Spleen (tissue), 7 donors: ENCODE data around the gene AFP.

Experiments
- POLR2A ChIP-seq, 3 donors: fragments of 450-650 bp; IDR thresholded peaks; one replicate each; pipeline ENCODE4 v1.5.1; 2017; ENCODE audit warnings: antibody characterized with exemption in 3 of 3, mild to moderate bottlenecking in 1 of 3
- POLR2AphosphoS5 ChIP-seq, 3 donors: sonication (generic); formaldehyde crosslinking; IDR thresholded peaks; one replicate each; pipeline ENCODE4 v1.5.1; 2017; ENCODE audit warnings: antibody characterized with exemption in 3 of 3
- TF ChIP-seq, protein P1 (sequence below), 11 experiments: fragments of 200-600 bp in 7 of 11; fragments of 450-650 bp in 4 of 11; sonication (generic) in 4 of 11; IDR thresholded peaks in 8 of 11; conservative IDR thresholded peaks in 3 of 11; 1 replicate in 7 of 11; 2 replicates in 4 of 11; pipeline versions ENCODE4 v1.4.0 to v1.8.0; 2016 to 2021; ENCODE audit warnings: antibody characterized with exemption in 11 of 11, inconsistent platforms in 4 of 11, mild to moderate bottlenecking in 1 of 11
- donor health status: DM: no; HTN: no; CAD: no; lungs with moderate emphysema.
- donor health status: DM: no; HTN: no; CAD: no.
- donor health status: DM: no; HTN: no; CAD: no.

- TF ChIP-seq, protein P1, sequence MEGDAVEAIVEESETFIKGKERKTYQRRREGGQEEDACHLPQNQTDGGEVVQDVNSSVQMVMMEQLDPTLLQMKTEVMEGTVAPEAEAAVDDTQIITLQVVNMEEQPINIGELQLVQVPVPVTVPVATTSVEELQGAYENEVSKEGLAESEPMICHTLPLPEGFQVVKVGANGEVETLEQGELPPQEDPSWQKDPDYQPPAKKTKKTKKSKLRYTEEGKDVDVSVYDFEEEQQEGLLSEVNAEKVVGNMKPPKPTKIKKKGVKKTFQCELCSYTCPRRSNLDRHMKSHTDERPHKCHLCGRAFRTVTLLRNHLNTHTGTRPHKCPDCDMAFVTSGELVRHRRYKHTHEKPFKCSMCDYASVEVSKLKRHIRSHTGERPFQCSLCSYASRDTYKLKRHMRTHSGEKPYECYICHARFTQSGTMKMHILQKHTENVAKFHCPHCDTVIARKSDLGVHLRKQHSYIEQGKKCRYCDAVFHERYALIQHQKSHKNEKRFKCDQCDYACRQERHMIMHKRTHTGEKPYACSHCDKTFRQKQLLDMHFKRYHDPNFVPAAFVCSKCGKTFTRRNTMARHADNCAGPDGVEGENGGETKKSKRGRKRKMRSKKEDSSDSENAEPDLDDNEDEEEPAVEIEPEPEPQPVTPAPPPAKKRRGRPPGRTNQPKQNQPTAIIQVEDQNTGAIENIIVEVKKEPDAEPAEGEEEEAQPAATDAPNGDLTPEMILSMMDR (IDR thresholded peaks at IDR 0.05 in 8 of 11, conservative IDR thresholded peaks at IDR 0.05 in 3 of 11): no peak
- TF ChIP-seq POLR2AphosphoS5 (IDR thresholded peaks at IDR 0.05) (no peak), POLR2A (IDR thresholded peaks at IDR 0.05) (no peak)
These were observed 48.5 kb upstream of the AFP start for GRCh38 chr4:73387552-73387951.
